ENCODE results near the gene TDG.
"Not testable (repeated sequence)": the region's sequence is repeated elsewhere in the genome, so short reads cannot be mapped to it uniquely, and the experiment has no call there.

Gene TDG

GRCh38 chr12:104012331-104012730, 46.7 kb downstream of the TDG start:
- Histone ChIP-seq H3K18ac (ENCODE audit: low read depth in 1 of 2, low read length in 2 of 2) (no peak overlapping the region), H2AFZ (ENCODE audit: low read depth, low read length) (no peak overlapping the region), H3K4me3 (ENCODE audit: insufficient read depth in 1 of 2, low read depth in 1 of 2, low read length in 2 of 2) (no peak overlapping the region), H3K27me3 (ENCODE audit: control insufficient read depth in 1 of 2, insufficient read depth in 1 of 2, low read length in 2 of 2) (no peaks in the 10 kb centered on the region), H2BK15ac (ENCODE audit: low read depth, poor library complexity, severe bottlenecking) (no peak overlapping the region), H3K4me2 (ENCODE audit: low read length, poor library complexity, severe bottlenecking) (no peak overlapping the region), H2BK120ac (ENCODE audit: low read depth, low read length) (no peak overlapping the region), H3K23ac (ENCODE audit: low read length in 2 of 2) (no peak overlapping the region), H3K9me3 (ENCODE audit: control insufficient read depth, low read length) (no peaks in the 10 kb centered on the region), H3K36me3 (ENCODE audit: control insufficient read depth in 1 of 2, insufficient read depth in 2 of 2, low read depth in 1 of 2, low read length in 2 of 2) (peaks cover 18 to 19% of the 10 kb centered on the region in 2 experiments), H2BK12ac (ENCODE audit: low read length in 2 of 2) (no peak overlapping the region), H3K4me1 (ENCODE audit: control insufficient read depth, insufficient read depth, low read depth, low read length) (peaks cover 4% of the 10 kb centered on the region), H2BK5ac (ENCODE audit: low read depth, low read length, poor library complexity, severe bottlenecking) (no peak overlapping the region), H3K79me1 (replicated peaks; ENCODE audit: low read length, poor library complexity, severe bottlenecking) (no peaks in the 10 kb centered on the region), H3K14ac (ENCODE audit: low read length in 2 of 2) (no peak overlapping the region), H3K27ac (ENCODE audit: low read length, poor library complexity, severe bottlenecking) (no peak overlapping the region), H4K8ac (ENCODE audit: low read length) (no peak overlapping the region), H2AK5ac (ENCODE audit: low read length, severe bottlenecking) (no peak overlapping the region), H4K91ac (ENCODE audit: low read length) (no peak overlapping the region), H3K4ac (ENCODE audit: low read depth in 1 of 2, low read length in 2 of 2) (no peak overlapping the region), H3K9ac (ENCODE audit: low read length) (no peak overlapping the region)
- WGBS = 64% methylated on average over 3 of the region's 4 CpGs
- no peak for DNase-seq

GRCh38 chr12:104021862-104022261, 56.2 kb downstream of the TDG start:
- H3K4me3 ChIP-seq (ENCODE audit: insufficient read depth in 1 of 2, low read depth in 1 of 2, low read length in 2 of 2); H4K91ac ChIP-seq (ENCODE audit: low read length); H2BK12ac ChIP-seq (ENCODE audit: low read length in 2 of 2); H3K14ac ChIP-seq (ENCODE audit: low read length in 2 of 2); H2AK5ac ChIP-seq (ENCODE audit: low read length, severe bottlenecking); H3K79me1 ChIP-seq (replicated peaks; ENCODE audit: low read length, poor library complexity, severe bottlenecking); H3K27ac ChIP-seq (ENCODE audit: low read length, poor library complexity, severe bottlenecking); H3K27me3 ChIP-seq (ENCODE audit: control insufficient read depth in 1 of 2, insufficient read depth in 1 of 2, low read length in 2 of 2); H3K4me1 ChIP-seq (ENCODE audit: control insufficient read depth, insufficient read depth, low read depth, low read length); H3K4ac ChIP-seq (ENCODE audit: low read depth in 1 of 2, low read length in 2 of 2); H3K9ac ChIP-seq (ENCODE audit: low read length); H3K36me3 ChIP-seq (ENCODE audit: control insufficient read depth in 1 of 2, insufficient read depth in 2 of 2, low read depth in 1 of 2, low read length in 2 of 2); DNase-seq; H2BK15ac ChIP-seq (ENCODE audit: low read depth, poor library complexity, severe bottlenecking); H3K9me3 ChIP-seq (ENCODE audit: control insufficient read depth, low read length); H2BK120ac ChIP-seq (ENCODE audit: low read depth, low read length); H3K23ac ChIP-seq (ENCODE audit: low read length in 2 of 2); H4K8ac ChIP-seq (ENCODE audit: low read length); H3K4me2 ChIP-seq (ENCODE audit: low read length, poor library complexity, severe bottlenecking); H3K18ac ChIP-seq (ENCODE audit: low read depth in 1 of 2, low read length in 2 of 2); H2AFZ ChIP-seq (ENCODE audit: low read depth, low read length); H2BK5ac ChIP-seq (ENCODE audit: low read depth, low read length, poor library complexity, severe bottlenecking): not testable (repeated sequence)
- 89% methylated on average over 1 of the region's 1 CpG for WGBS

- no peak overlapping the region for H4K91ac ChIP-seq (ENCODE audit: low read length)
- no peak overlapping the region for H2AFZ ChIP-seq (ENCODE audit: low read depth, low read length)
- H3K9ac ChIP-seq (ENCODE audit: low read length) = no peak overlapping the region
- H3K23ac ChIP-seq (ENCODE audit: low read length in 2 of 2) = no peak overlapping the region
- H2BK5ac ChIP-seq (ENCODE audit: low read depth, low read length, poor library complexity, severe bottlenecking) = no peak overlapping the region
- no peak overlapping the region for H3K18ac ChIP-seq (ENCODE audit: low read depth in 1 of 2, low read length in 2 of 2)
- WGBS = 91% methylated on average over 2 of the region's 3 CpGs
- no peak overlapping the region for H2AK5ac ChIP-seq (ENCODE audit: low read length, severe bottlenecking)
- no peak overlapping the region for H3K27ac ChIP-seq (ENCODE audit: low read length, poor library complexity, severe bottlenecking)
- H3K4ac ChIP-seq (ENCODE audit: low read depth in 1 of 2, low read length in 2 of 2) = no peak overlapping the region
- H3K4me2 ChIP-seq (ENCODE audit: low read length, poor library complexity, severe bottlenecking) = no peak overlapping the region
- no peak overlapping the region for H2BK12ac ChIP-seq (ENCODE audit: low read length in 2 of 2)
- H2BK120ac ChIP-seq (ENCODE audit: low read depth, low read length) = no peak overlapping the region
- no peak overlapping the region for H3K4me3 ChIP-seq (ENCODE audit: insufficient read depth in 1 of 2, low read depth in 1 of 2, low read length in 2 of 2)
- no peak overlapping the region for H4K8ac ChIP-seq (ENCODE audit: low read length)
- peaks cover 9% of the 10 kb centered on the region for H3K9me3 ChIP-seq (ENCODE audit: control insufficient read depth, low read length)
- peaks cover 0 to 3% of the 10 kb centered on the region in 2 experiments for H3K36me3 ChIP-seq (ENCODE audit: control insufficient read depth in 1 of 2, insufficient read depth in 2 of 2, low read depth in 1 of 2, low read length in 2 of 2)
- H3K4me1 ChIP-seq (ENCODE audit: control insufficient read depth, insufficient read depth, low read depth, low read length) = no peaks in the 10 kb centered on the region
- H2BK15ac ChIP-seq (ENCODE audit: low read depth, poor library complexity, severe bottlenecking) = no peak overlapping the region
- H3K27me3 ChIP-seq (ENCODE audit: control insufficient read depth in 1 of 2, insufficient read depth in 1 of 2, low read length in 2 of 2) = no peaks in the 10 kb centered on the region
- no peak for DNase-seq
- peaks cover 8% of the 10 kb centered on the region for H3K79me1 ChIP-seq (replicated peaks; ENCODE audit: low read length, poor library complexity, severe bottlenecking)
- no peak overlapping the region for H3K14ac ChIP-seq (ENCODE audit: low read length in 2 of 2)
These were observed 57.1 kb downstream of the TDG start for GRCh38 chr12:104022786-104023185.

- no peak overlapping the region for H2BK12ac ChIP-seq (ENCODE audit: low read length in 2 of 2)
These were observed 58.0 kb downstream of the TDG start for GRCh38 chr12:104023710-104024109.

More at GRCh38 chr12:104023710-104024109, 58.0 kb downstream of the TDG start:
- Histone ChIP-seq H2BK120ac (ENCODE audit: low read depth, low read length) (no peak overlapping the region), H3K27ac (ENCODE audit: low read length, poor library complexity, severe bottlenecking) (no peak overlapping the region), H3K36me3 (ENCODE audit: control insufficient read depth in 1 of 2, insufficient read depth in 2 of 2, low read depth in 1 of 2, low read length in 2 of 2) (peaks cover 0 to 3% of the 10 kb centered on the region in 2 experiments), H3K9ac (ENCODE audit: low read length) (no peak overlapping the region), H2AK5ac (ENCODE audit: low read length, severe bottlenecking) (no peak overlapping the region), H2BK5ac (ENCODE audit: low read depth, low read length, poor library complexity, severe bottlenecking) (no peak overlapping the region), H3K4me2 (ENCODE audit: low read length, poor library complexity, severe bottlenecking) (no peak overlapping the region), H3K79me1 (replicated peaks; ENCODE audit: low read length, poor library complexity, severe bottlenecking) (peaks cover 13% of the 10 kb centered on the region), H3K14ac (ENCODE audit: low read length in 2 of 2) (no peak overlapping the region), H4K8ac (ENCODE audit: low read length) (no peak overlapping the region), H3K4ac (ENCODE audit: low read depth in 1 of 2, low read length in 2 of 2) (no peak overlapping the region), H2BK15ac (ENCODE audit: low read depth, poor library complexity, severe bottlenecking) (no peak overlapping the region), H3K27me3 (ENCODE audit: control insufficient read depth in 1 of 2, insufficient read depth in 1 of 2, low read length in 2 of 2) (no peaks in the 10 kb centered on the region), H4K91ac (ENCODE audit: low read length) (no peak overlapping the region), H3K23ac (ENCODE audit: low read length in 2 of 2) (no peak overlapping the region), H2AFZ (ENCODE audit: low read depth, low read length) (no peak overlapping the region), H3K18ac (ENCODE audit: low read depth in 1 of 2, low read length in 2 of 2) (no peak overlapping the region), H3K9me3 (ENCODE audit: control insufficient read depth, low read length) (peaks cover 9% of the 10 kb centered on the region), H3K4me1 (ENCODE audit: control insufficient read depth, insufficient read depth, low read depth, low read length) (no peaks in the 10 kb centered on the region), H3K4me3 (ENCODE audit: insufficient read depth in 1 of 2, low read depth in 1 of 2, low read length in 2 of 2) (no peak overlapping the region)
- WGBS = 100% methylated on average over 1 of the region's 2 CpGs
- no peak for DNase-seq
